Gastrocnemius medialis (tissue), 4 donors: ENCODE measurements around the gene SYT13.

Source experiments
- CTCF ChIP-seq, 5 experiments: fragments of 450-650 bp in 3 of 5; fragments of 200-600 bp in 2 of 5; sonication (generic) in 2 of 5; IDR thresholded peaks in 4 of 5; conservative IDR thresholded peaks in 1 of 5; 1 replicate in 4 of 5; 2 replicates in 1 of 5; pipeline ENCODE4 v1.5.1; 2016 to 2019; ENCODE audit warnings: antibody characterized with exemption in 5 of 5, mild to moderate bottlenecking in 3 of 5, moderate library complexity in 3 of 5
- POLR2A ChIP-seq, 2 donors: fragments of 450-650 bp; IDR thresholded peaks; one replicate each; pipeline ENCODE4 v1.6.1; 2017; ENCODE audit warnings: antibody characterized with exemption in 2 of 2, mild to moderate bottlenecking in 2 of 2, moderate library complexity in 2 of 2

- TF ChIP-seq CTCF (IDR thresholded peaks at IDR 0.05 in 4 of 5, conservative IDR thresholded peaks at IDR 0.05 in 1 of 5) (no peak), POLR2A (IDR thresholded peaks at IDR 0.05) (no peak)
Observed at GRCh38 chr11:45218705-45219104, 67.4 kb downstream of the SYT13 start.
